A549 (cell line): ENCODE measurements around the gene MAP2K1.

Experiments
- CEBPB ChIP-seq, 2 experiments: fragments of >200 bp in 1 of 2; sonication (Bioruptor Twin) in 1 of 2; formaldehyde crosslinking in 1 of 2; IDR thresholded peaks; 2 replicates each; pipeline ENCODE4 v1.6.1; 2012 to 2016
- EP300 ChIP-seq, 2 experiments: fragments of >200 bp; sonication (Bioruptor Twin); formaldehyde crosslinking; IDR thresholded peaks; 2 replicates in 1 of 2; 3 replicates in 1 of 2; pipeline ENCODE4 v1.6.1; 2016 to 2017
- FOSL2 ChIP-seq, 2 experiments: fragments of 450-650 bp in 1 of 2; fragments of >200 bp in 1 of 2; sonication (Bioruptor Twin) in 1 of 2; formaldehyde crosslinking; IDR thresholded peaks; 2 replicates each; pipeline versions ENCODE4 v1.5.0 to v1.6.1; 2016 to 2020; ENCODE audit warnings: mild to moderate bottlenecking in 1 of 2, moderate library complexity in 1 of 2
- HDAC2 ChIP-seq: fragments of 200-600 bp; sonication (generic); IDR thresholded peaks from 2 replicates; pipeline ENCODE4 v1.6.1; 2016
- HEYL ChIP-seq: fragments of 250-450 bp; sonication (Bioruptor Pico); IDR thresholded peaks from 2 replicates; pipeline ENCODE4 v1.8.0; 2021; ENCODE audit warnings: mild to moderate bottlenecking, moderate library complexity
- JUNB ChIP-seq: fragments of >200 bp; sonication (Bioruptor Twin); formaldehyde crosslinking; IDR thresholded peaks from 2 replicates; pipeline ENCODE4 v1.6.1; 2016
- MAX ChIP-seq: IDR thresholded peaks from 2 replicates; pipeline ENCODE4 v1.6.1; 2012
- NFE2L2 ChIP-seq: fragments of 150-350 bp; conservative IDR thresholded peaks from 2 replicates; pipeline ENCODE4 v1.6.1; 2014; ENCODE audit warnings: low read length
- POLR2A ChIP-seq: IDR thresholded peaks from 2 replicates; pipeline ENCODE4 v1.6.1; 2012; ENCODE audit warnings: mild to moderate bottlenecking, low read length
- REST ChIP-seq: fragments of 200-600 bp; sonication (generic); IDR thresholded peaks from 2 replicates; pipeline ENCODE4 v1.6.1; 2016; ENCODE audit warnings: antibody characterized with exemption, mild to moderate bottlenecking, moderate library complexity
- ZNF302 ChIP-seq: fragments of 250-450 bp; sonication (Bioruptor Pico); IDR thresholded peaks from 2 replicates; pipeline ENCODE4 v1.9.0; 2021; ENCODE audit warnings: inconsistent platforms, mild to moderate bottlenecking, moderate library complexity
- TF ChIP-seq, protein P1 (sequence below): fragments of >200 bp; sonication (Bioruptor Twin); formaldehyde crosslinking; IDR thresholded peaks from 3 replicates; pipeline ENCODE4 v1.5.1; 2016

DNA sequence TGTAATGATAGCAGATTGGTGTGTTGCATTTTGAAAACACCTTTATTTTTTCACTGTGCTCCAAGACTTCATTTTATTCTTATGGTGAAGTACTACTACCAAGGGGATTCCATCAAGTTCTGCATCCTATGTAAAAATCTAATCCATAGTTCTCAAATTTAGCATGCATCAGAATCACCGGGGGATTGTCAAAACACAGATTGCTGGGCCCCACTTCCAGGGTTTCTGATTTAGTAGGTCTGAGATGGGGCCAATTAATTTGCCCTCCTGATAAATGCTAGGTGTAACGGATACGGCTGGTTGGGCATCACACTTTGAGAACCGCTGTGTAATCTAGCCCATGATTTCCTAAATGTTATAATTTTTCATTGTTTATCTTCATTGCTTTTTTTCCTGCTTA lies 119.1 kb downstream of the MAP2K1 start:
- TF ChIP-seq FOSL2 (IDR thresholded peaks at IDR 0.05) = no peak
- TF ChIP-seq FOSL2 (CRISPR knock-in tag; IDR thresholded peaks at IDR 0.05) = no peak
- no peak for TF ChIP-seq POLR2A
- no peak for TF ChIP-seq HEYL
- no peak for TF ChIP-seq REST
- TF ChIP-seq, protein P1, sequence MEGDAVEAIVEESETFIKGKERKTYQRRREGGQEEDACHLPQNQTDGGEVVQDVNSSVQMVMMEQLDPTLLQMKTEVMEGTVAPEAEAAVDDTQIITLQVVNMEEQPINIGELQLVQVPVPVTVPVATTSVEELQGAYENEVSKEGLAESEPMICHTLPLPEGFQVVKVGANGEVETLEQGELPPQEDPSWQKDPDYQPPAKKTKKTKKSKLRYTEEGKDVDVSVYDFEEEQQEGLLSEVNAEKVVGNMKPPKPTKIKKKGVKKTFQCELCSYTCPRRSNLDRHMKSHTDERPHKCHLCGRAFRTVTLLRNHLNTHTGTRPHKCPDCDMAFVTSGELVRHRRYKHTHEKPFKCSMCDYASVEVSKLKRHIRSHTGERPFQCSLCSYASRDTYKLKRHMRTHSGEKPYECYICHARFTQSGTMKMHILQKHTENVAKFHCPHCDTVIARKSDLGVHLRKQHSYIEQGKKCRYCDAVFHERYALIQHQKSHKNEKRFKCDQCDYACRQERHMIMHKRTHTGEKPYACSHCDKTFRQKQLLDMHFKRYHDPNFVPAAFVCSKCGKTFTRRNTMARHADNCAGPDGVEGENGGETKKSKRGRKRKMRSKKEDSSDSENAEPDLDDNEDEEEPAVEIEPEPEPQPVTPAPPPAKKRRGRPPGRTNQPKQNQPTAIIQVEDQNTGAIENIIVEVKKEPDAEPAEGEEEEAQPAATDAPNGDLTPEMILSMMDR = no peak
- TF ChIP-seq MAX = no peak
- no peak for TF ChIP-seq CEBPB (IDR thresholded peaks at IDR 0.05)
- no peak for TF ChIP-seq EP300 (IDR thresholded peaks at IDR 0.05)
- no peak for TF ChIP-seq NFE2L2
- no peak for TF ChIP-seq JUNB
- TF ChIP-seq HDAC2 = no peak
- TF ChIP-seq ZNF302 (CRISPR knock-in tag) = no peak
